Endodermal cell (in vitro differentiated cells): Measurements from ENCODE around the gene HSPA6. TPM values are rescaled to one million over a fixed set of nuclear protein-coding genes. Genes with fewer than 3 reads are reported as not detected.
"Not testable (repeated sequence)": the region's sequence is repeated elsewhere in the genome, so short reads cannot be mapped to it uniquely, and the experiment has no call there.

Experiments
- DNase-seq: peaks from one replicate; pipeline ENCODE4 v3.0.0-alpha.2; 2017
- H3K27ac ChIP-seq: 2 replicates; pipeline ENCODE4 v1.5.1; 2013; ENCODE audit warnings: mild to moderate bottlenecking, low read depth, low read length, moderate library complexity
- H3K27me3 ChIP-seq: 2 replicates; pipeline ENCODE4 v1.6.1; 2013; ENCODE audit warnings: mild to moderate bottlenecking, low read length, moderate library complexity; ENCODE audit not compliant: insufficient read depth, control insufficient read depth, poor library complexity, severe bottlenecking
- H3K36me3 ChIP-seq: 2 replicates; pipeline ENCODE4 v1.7.0; 2013; ENCODE audit warnings: mild to moderate bottlenecking, low read length, moderate library complexity; ENCODE audit not compliant: control insufficient read depth, insufficient read depth
- H3K4me1 ChIP-seq: one replicate; pipeline ENCODE4 v1.7.0; 2013; ENCODE audit warnings: low read length; ENCODE audit not compliant: control insufficient read depth, insufficient read depth
- H3K4me3 ChIP-seq: 2 replicates; pipeline ENCODE4 v1.5.1; 2013; ENCODE audit warnings: mild to moderate bottlenecking, low read length, moderate library complexity
- H3K9ac ChIP-seq: 2 replicates; pipeline ENCODE4 v1.6.1; 2013; ENCODE audit warnings: mild to moderate bottlenecking, low read length, moderate library complexity; ENCODE audit not compliant: poor library complexity, severe bottlenecking; ENCODE audit errors: extremely low read depth
- H3K9me3 ChIP-seq: 2 replicates; pipeline ENCODE4 v1.6.1; 2013; ENCODE audit warnings: mild to moderate bottlenecking, low read length, moderate library complexity; ENCODE audit not compliant: control insufficient read depth
- H3K27ac Mint-ChIP-seq: 2 replicates; pipeline ENCODE4 v1.8.0; 2020; ENCODE audit warnings: mixed read lengths
- H3K27me3 Mint-ChIP-seq: 2 replicates; pipeline ENCODE4 v1.8.0; 2021; ENCODE audit warnings: mild to moderate bottlenecking, mixed read lengths; ENCODE audit not compliant: insufficient read depth
- H3K36me3 Mint-ChIP-seq: 2 replicates; pipeline ENCODE4 v1.8.0; 2020; ENCODE audit warnings: low read depth, mixed read lengths
- H3K4me1 Mint-ChIP-seq: 2 replicates; pipeline ENCODE4 v1.8.0; 2020; ENCODE audit warnings: mixed read lengths
- H3K4me3 Mint-ChIP-seq: 2 replicates; pipeline ENCODE4 v1.8.0; 2020; ENCODE audit warnings: mild to moderate bottlenecking, moderate library complexity, mixed read lengths
- H3K9me3 Mint-ChIP-seq: 2 replicates; pipeline ENCODE4 v1.8.0; 2020; ENCODE audit warnings: mild to moderate bottlenecking, mixed read lengths
- WGBS, 2 experiments: methylation state at CpG; one replicate each; pipeline versions ENCODE4 v1.1.5 to v1.1.7; 2013; ENCODE audit warnings: missing lambda C conversion rate in 2 of 2, mixed read lengths in 1 of 2; ENCODE audit not compliant: insufficient coverage in 1 of 2, insufficient read length in 1 of 2; 5-methylcytosine and 5-hydroxymethylcytosine counted together
- total RNA-seq, 2 donors: library from RNA; stranded (reverse); fragmentation: NEBNext Ultra II Directional in 1 of 2; extraction: Animal tissue kit (Norgen Biotek cat#: 25700) in 1 of 2; gene quantifications; 2 replicates in 1 of 2; 3 replicates in 1 of 2; pipeline ENCODE4 v1.2.1, GENCODE V29; 2021

HSPA6 gene
- total RNA-seq, 2 donors from 2014 or later = not detected

DNA sequence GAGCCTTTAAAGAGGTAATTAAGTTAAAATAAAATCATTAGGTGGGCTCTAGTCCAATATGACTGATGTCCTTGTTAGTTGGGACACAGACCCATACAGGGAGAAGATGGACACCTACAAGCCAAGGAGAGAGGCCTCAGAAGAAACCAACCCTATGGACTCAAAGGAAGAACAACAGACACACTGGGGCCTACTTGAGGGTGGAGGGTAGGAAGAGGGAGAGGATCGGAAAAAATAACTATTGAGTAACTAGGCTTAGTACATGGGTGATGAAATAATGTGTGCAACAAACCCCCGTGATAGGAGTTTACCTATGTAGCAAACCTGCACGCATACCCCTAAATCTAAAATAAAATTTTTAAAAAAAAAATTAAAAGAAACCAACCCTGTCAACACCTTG lies 30.0 kb downstream of the HSPA6 start:
- not testable (repeated sequence) for H3K27ac Mint-ChIP-seq, H3K36me3 ChIP-seq, H3K27me3 ChIP-seq, DNase-seq, H3K4me1 ChIP-seq, H3K36me3 Mint-ChIP-seq, H3K9me3 ChIP-seq, H3K4me1 Mint-ChIP-seq, H3K4me3 Mint-ChIP-seq, H3K9me3 Mint-ChIP-seq, H3K9ac ChIP-seq, H3K4me3 ChIP-seq, H3K27ac ChIP-seq
- 85% methylated on average over 2 of the region's 3 CpGs; no CpG with 5 or more reads in 1 of the 2 experiments for WGBS, 2 experiments
- peaks cover 14% of the 10 kb centered on the region for H3K27me3 Mint-ChIP-seq

DNA sequence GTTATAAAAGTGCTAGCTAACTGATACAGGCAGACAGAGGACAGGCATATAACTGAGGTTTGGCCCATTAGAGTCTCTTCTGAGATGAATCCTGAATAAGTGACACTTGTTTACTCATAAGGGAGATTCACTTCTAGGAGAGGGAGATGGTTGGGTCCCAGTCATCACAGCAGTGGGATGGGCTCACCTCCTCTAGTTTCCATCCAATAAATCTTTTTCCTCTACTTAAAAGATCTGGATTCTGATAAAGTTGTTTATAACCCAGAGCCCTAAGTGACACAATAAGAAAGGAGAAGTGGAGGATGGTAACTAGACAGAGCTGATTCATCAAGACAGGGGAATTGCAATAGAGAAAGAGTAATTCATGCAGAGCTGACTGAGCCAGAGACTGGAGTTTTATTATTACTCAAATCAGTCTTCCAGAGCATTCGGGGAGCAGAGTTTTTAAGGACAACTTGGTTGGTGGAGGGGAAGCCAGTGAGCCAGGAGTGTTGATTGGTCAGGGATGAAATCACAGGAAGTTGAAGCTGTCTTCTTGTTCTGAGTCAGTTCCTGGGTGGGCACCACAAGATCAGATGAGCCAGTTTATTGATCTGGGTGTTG lies 30.6 kb downstream of the HSPA6 start:
- DNase-seq, H3K4me1 ChIP-seq, H3K9ac ChIP-seq, H3K36me3 ChIP-seq, H3K36me3 Mint-ChIP-seq, H3K27ac ChIP-seq, H3K27me3 ChIP-seq, H3K27ac Mint-ChIP-seq, H3K4me3 ChIP-seq, H3K4me1 Mint-ChIP-seq, H3K4me3 Mint-ChIP-seq, H3K9me3 ChIP-seq, H3K9me3 Mint-ChIP-seq: not testable (repeated sequence)
- WGBS, 2 experiments = no CpG with 5 or more reads among the region's 1 CpG
- H3K27me3 Mint-ChIP-seq = peaks cover 10% of the 10 kb centered on the region

DNA sequence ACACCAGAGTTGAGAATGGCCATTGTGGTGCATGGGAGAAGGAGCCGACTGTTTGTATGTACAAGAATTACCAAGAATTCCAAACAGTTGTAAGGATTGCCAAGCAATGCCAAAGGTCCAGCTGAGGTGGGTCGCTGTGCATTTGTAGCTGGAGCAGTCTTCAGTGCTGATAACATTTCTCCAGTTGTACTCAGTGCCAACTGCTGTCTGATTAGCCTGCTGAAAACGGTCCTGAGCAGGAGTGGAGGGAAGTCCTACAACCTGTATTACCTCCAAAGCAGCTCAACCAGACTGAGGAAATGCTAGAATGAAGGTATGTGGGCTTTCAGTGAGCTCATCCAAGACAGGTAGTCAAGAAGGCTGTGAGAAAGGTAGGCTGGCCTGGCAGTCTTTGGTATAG lies 31.8 kb downstream of the HSPA6 start:
- H3K9me3 Mint-ChIP-seq, H3K4me1 ChIP-seq, H3K4me1 Mint-ChIP-seq, H3K9me3 ChIP-seq, H3K27ac ChIP-seq, H3K27ac Mint-ChIP-seq, H3K4me3 Mint-ChIP-seq, H3K9ac ChIP-seq, H3K27me3 Mint-ChIP-seq, H3K4me3 ChIP-seq, H3K36me3 ChIP-seq, DNase-seq, H3K36me3 Mint-ChIP-seq, H3K27me3 ChIP-seq: not testable (repeated sequence)
- WGBS, 2 experiments = 83 to 90% methylated on average over 1 to 3 of the region's 3 CpGs

DNA sequence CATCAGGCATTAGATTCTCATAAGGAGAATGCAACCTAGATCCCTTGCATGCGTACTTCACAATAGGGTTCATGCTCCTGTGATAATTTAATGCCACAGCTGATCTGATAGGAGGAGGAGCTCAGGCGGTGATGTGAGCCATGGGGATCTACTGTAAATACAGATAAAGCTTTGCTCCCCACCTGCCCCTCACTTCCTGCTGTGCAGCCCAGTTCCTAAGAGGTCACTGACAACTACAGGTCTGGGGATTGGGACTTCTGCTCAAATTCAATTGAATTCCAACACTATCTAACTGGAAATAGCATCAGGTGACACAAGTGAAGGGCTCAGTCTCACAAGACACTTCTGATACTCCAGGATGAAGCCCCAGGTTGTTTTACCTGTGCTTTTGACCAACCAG lies 32.6 kb downstream of the HSPA6 start:
- no CpG with 5 or more reads among the region's 2 CpGs for WGBS, 2 experiments
- not testable (repeated sequence) for H3K9me3 Mint-ChIP-seq, H3K27ac ChIP-seq, H3K36me3 ChIP-seq, H3K9me3 ChIP-seq, DNase-seq, H3K9ac ChIP-seq, H3K27me3 ChIP-seq, H3K27ac Mint-ChIP-seq, H3K4me3 Mint-ChIP-seq, H3K4me3 ChIP-seq, H3K36me3 Mint-ChIP-seq, H3K4me1 ChIP-seq, H3K4me1 Mint-ChIP-seq
- peaks cover 11% of the 10 kb centered on the region for H3K27me3 Mint-ChIP-seq

DNA sequence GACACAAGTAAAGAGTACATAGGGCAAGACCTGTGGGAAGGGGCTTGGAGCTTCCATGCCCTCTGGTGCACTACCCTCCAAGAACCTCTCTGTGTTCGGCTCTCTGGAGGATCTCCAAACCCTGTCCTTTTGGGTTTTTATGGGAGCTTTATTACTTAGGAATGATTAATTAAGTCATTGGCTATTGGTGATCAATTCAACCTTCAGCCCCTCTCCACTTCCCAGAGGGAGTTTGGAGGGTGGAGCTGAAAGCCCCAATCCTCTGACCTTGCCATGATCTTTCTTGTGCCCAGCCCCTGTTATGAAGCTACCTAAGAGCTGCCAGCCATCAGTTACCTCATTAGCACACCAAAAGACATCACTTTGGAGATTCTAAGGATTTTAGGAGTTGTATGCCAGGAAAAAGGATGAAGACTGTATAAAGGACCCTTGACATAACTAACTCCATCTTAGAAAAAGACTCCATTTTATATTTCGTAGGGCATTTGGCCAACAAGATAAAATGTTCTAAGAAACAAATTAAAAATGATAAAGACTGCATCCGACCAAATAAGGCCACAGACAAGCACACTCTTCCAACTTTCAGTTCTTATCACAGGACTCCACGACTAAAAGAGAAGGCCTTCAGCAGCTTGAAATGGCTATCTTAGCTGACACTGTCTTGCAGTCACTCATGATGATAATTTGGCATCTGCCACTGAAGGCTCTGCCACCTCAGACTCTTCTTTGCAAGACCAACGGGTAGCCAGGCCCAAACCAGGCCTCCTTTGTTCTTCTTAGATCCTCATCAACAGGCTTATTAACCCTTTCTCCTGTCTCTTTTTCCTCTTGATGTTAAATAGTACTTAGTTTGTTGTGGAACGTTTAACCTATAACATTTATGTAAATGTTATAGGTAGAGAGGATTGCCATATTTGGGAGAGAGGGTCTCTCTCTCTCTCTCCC lies 33.4 kb downstream of the HSPA6 start:
- not testable (repeated sequence) for H3K27me3 ChIP-seq, H3K4me3 Mint-ChIP-seq, H3K4me1 Mint-ChIP-seq, H3K9ac ChIP-seq, H3K4me1 ChIP-seq, H3K27ac Mint-ChIP-seq, H3K9me3 ChIP-seq, H3K9me3 Mint-ChIP-seq, H3K27ac ChIP-seq, H3K36me3 ChIP-seq, H3K36me3 Mint-ChIP-seq, H3K4me3 ChIP-seq, DNase-seq
- WGBS, 2 experiments = 71% methylated on average over 2 of the region's 6 CpGs; no CpG with 5 or more reads in 1 of the 2 experiments
- H3K27me3 Mint-ChIP-seq = peaks cover 11% of the 10 kb centered on the region

DNA sequence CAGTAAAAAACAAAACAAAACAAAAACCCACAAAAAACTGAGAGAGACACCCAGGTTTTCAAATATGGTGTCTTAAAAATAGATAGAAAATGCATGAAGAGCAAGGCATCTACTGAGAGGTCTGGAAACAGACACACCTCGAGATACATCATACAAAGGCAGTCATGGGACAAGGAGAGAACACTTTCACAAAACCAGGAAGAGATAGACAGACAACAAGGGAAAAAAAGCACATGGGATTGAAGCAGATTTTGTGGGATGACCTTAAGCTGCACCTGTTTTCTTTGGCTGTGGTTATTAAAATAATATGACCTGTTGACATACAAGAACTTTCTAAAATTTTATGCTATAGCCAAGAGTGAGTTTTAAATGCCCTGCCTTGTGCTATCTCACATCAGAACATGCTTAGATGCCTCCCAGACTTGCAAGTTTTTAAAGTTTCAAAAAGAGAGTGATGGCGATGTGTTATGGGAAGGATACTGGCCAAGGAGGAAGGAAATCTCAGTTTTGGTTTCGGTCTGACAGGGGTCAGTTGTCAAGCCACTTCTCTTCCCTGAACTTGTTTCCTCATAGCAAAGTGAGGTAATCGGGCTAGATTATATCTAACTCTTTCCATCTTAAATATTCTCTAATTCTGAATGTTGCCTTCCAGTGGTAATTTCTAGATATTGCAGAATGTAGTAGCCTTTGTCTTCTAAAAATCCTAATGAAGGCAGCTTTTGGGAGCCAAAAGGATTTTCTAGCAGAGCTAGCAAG lies 36.8 kb downstream of the HSPA6 start:
- H3K4me1 ChIP-seq, H3K27ac ChIP-seq, H3K4me3 Mint-ChIP-seq, H3K27me3 ChIP-seq, H3K4me1 Mint-ChIP-seq, H3K9me3 Mint-ChIP-seq, H3K36me3 ChIP-seq, H3K36me3 Mint-ChIP-seq, H3K9me3 ChIP-seq, H3K9ac ChIP-seq, H3K27ac Mint-ChIP-seq, H3K4me3 ChIP-seq, DNase-seq: not testable (repeated sequence)
- 88% methylated on average over 4 of the region's 4 CpGs; no CpG with 5 or more reads in 1 of the 2 experiments for WGBS, 2 experiments
- peaks cover 12% of the 10 kb centered on the region for H3K27me3 Mint-ChIP-seq
